Measurements from ENCODE around the gene DUS1L.
A peak's percentile ranks its signal among the peaks of the same experiment; 100 is the strongest.

The DUS1L gene

GRCh38 chr17:82103553-82104451, 38.2 kb upstream of the DUS1L start:
- no CpG with 5 or more reads among the region's 24 CpGs for WGBS (ENCODE audit: extremely low coverage, insufficient coverage, low lambda C conversion rate)
- Histone ChIP-seq H3K27ac (ENCODE audit: low read depth, low read length) (peak overlapping the region; percentile 88), H2BK15ac (replicated peaks; ENCODE audit: low read depth) (no peak overlapping the region), H4K8ac (ENCODE audit: low read depth, low read length) (no peak overlapping the region), H4K5ac (ENCODE audit: low read length) (no peak overlapping the region), H3K23ac (ENCODE audit: low read length) (peak overlapping the region; percentile 33), H3K27me3 (ENCODE audit: insufficient read depth, low read length, poor library complexity) (no peaks in the 10 kb centered on the region), H2BK5ac (ENCODE audit: low read length) (peak overlapping the region; percentile 64), H3K79me2 (ENCODE audit: control insufficient read depth, insufficient read depth, low read length) (peaks cover 7% of the 10 kb centered on the region), H2BK120ac (ENCODE audit: low read depth, low read length) (peak overlapping the region; percentile 28), H3K36me3 (ENCODE audit: control insufficient read depth, insufficient read depth, low read length) (no peaks in the 10 kb centered on the region), H3K79me1 (ENCODE audit: low read length) (peaks cover 2% of the 10 kb centered on the region), H3K4me2 (ENCODE audit: low read length) (peak overlapping the region; percentile 19), H3K4ac (ENCODE audit: low read depth, low read length) (peak overlapping the region; percentile 83), H3K9ac (ENCODE audit: low read length) (peak overlapping the region; percentile 67), H3K4me3 (ENCODE audit: low read length) (no peak overlapping the region), H3K56ac (ENCODE audit: low read length) (peak overlapping the region; percentile 91), H2AK5ac (ENCODE audit: low read length) (peak overlapping the region; percentile 77), H3K4me1 (ENCODE audit: control insufficient read depth, low read depth, low read length) (peaks cover 15% of the 10 kb centered on the region), H3K18ac (ENCODE audit: low read length) (peak overlapping the region; percentile 61)
- peak; percentile 92 for DNase-seq

- H2AK5ac ChIP-seq (ENCODE audit: low read length) = no peak overlapping the region
- no peak overlapping the region for H3K4ac ChIP-seq (ENCODE audit: low read depth, low read length)
- no peak overlapping the region for H4K5ac ChIP-seq (ENCODE audit: low read length)
- no peak overlapping the region for H3K23ac ChIP-seq (ENCODE audit: low read length)
- H4K8ac ChIP-seq (ENCODE audit: low read depth, low read length) = no peak overlapping the region
- peaks cover 2% of the 10 kb centered on the region for H3K79me1 ChIP-seq (ENCODE audit: low read length)
- no peak overlapping the region for H2BK15ac ChIP-seq (replicated peaks; ENCODE audit: low read depth)
- peak overlapping the region; percentile 35 for H3K9ac ChIP-seq (ENCODE audit: low read length)
- peak overlapping the region; percentile 64 for H3K56ac ChIP-seq (ENCODE audit: low read length)
- peaks cover 16% of the 10 kb centered on the region for H3K79me2 ChIP-seq (ENCODE audit: control insufficient read depth, insufficient read depth, low read length)
- no peak overlapping the region for H3K4me3 ChIP-seq (ENCODE audit: low read length)
- H3K27me3 ChIP-seq (ENCODE audit: insufficient read depth, low read length, poor library complexity) = no peaks in the 10 kb centered on the region
- peak; percentile 29 for DNase-seq
- H3K18ac ChIP-seq (ENCODE audit: low read length) = no peak overlapping the region
- H3K4me1 ChIP-seq (ENCODE audit: control insufficient read depth, low read depth, low read length) = peaks cover 15% of the 10 kb centered on the region
- H3K36me3 ChIP-seq (ENCODE audit: control insufficient read depth, insufficient read depth, low read length) = no peaks in the 10 kb centered on the region
- H2BK5ac ChIP-seq (ENCODE audit: low read length) = no peak overlapping the region
- no peak overlapping the region for H2BK120ac ChIP-seq (ENCODE audit: low read depth, low read length)
- H3K4me2 ChIP-seq (ENCODE audit: low read length) = no peak overlapping the region
- no CpG with 5 or more reads among the region's 18 CpGs for WGBS (ENCODE audit: extremely low coverage, insufficient coverage, low lambda C conversion rate)
- no peak overlapping the region for H3K27ac ChIP-seq (ENCODE audit: low read depth, low read length)
Observed at GRCh38 chr17:82101767-82102679, 36.4 kb upstream of the DUS1L start.

GRCh38 chr17:82101301-82101715, 35.7 kb upstream of the DUS1L start:
- Histone ChIP-seq H3K27ac (ENCODE audit: low read depth, low read length) (no peak overlapping the region), H3K4me1 (ENCODE audit: control insufficient read depth, low read depth, low read length) (peaks cover 15% of the 10 kb centered on the region), H3K4me2 (ENCODE audit: low read length) (no peak overlapping the region), H4K8ac (ENCODE audit: low read depth, low read length) (no peak overlapping the region), H3K18ac (ENCODE audit: low read length) (no peak overlapping the region), H3K4ac (ENCODE audit: low read depth, low read length) (no peak overlapping the region), H2AK5ac (ENCODE audit: low read length) (no peak overlapping the region), H3K79me1 (ENCODE audit: low read length) (peaks cover 2% of the 10 kb centered on the region), H2BK15ac (replicated peaks; ENCODE audit: low read depth) (no peak overlapping the region), H3K36me3 (ENCODE audit: control insufficient read depth, insufficient read depth, low read length) (no peaks in the 10 kb centered on the region), H3K9ac (ENCODE audit: low read length) (peak overlapping the region; percentile 17), H3K79me2 (ENCODE audit: control insufficient read depth, insufficient read depth, low read length) (peaks cover 23% of the 10 kb centered on the region), H2BK5ac (ENCODE audit: low read length) (no peak overlapping the region), H3K27me3 (ENCODE audit: insufficient read depth, low read length, poor library complexity) (no peaks in the 10 kb centered on the region), H2BK120ac (ENCODE audit: low read depth, low read length) (no peak overlapping the region), H3K4me3 (ENCODE audit: low read length) (no peak overlapping the region), H3K23ac (ENCODE audit: low read length) (no peak overlapping the region), H3K56ac (ENCODE audit: low read length) (peak overlapping the region; percentile 36), H4K5ac (ENCODE audit: low read length) (no peak overlapping the region)
- no CpG with 5 or more reads among the region's 10 CpGs for WGBS (ENCODE audit: extremely low coverage, insufficient coverage, low lambda C conversion rate)
- DNase-seq = no peak

GRCh38 chr17:82100502-82101298, 35.1 kb upstream of the DUS1L start:
- peaks cover 13% of the 10 kb centered on the region for H3K4me1 ChIP-seq (ENCODE audit: control insufficient read depth, low read depth, low read length)
- H3K9ac ChIP-seq (ENCODE audit: low read length) = peak overlapping the region; percentile 17
- WGBS (ENCODE audit: extremely low coverage, insufficient coverage, low lambda C conversion rate) = no CpG with 5 or more reads among the region's 35 CpGs
- no peak overlapping the region for H2BK5ac ChIP-seq (ENCODE audit: low read length)
- H2AK5ac ChIP-seq (ENCODE audit: low read length) = no peak overlapping the region
- peaks cover 29% of the 10 kb centered on the region for H3K79me2 ChIP-seq (ENCODE audit: control insufficient read depth, insufficient read depth, low read length)
- DNase-seq = no peak
- no peak overlapping the region for H4K8ac ChIP-seq (ENCODE audit: low read depth, low read length)
- no peak overlapping the region for H3K18ac ChIP-seq (ENCODE audit: low read length)
- no peak overlapping the region for H3K23ac ChIP-seq (ENCODE audit: low read length)
- no peak overlapping the region for H3K27ac ChIP-seq (ENCODE audit: low read depth, low read length)
- H2BK15ac ChIP-seq (replicated peaks; ENCODE audit: low read depth) = no peak overlapping the region
- H3K4ac ChIP-seq (ENCODE audit: low read depth, low read length) = no peak overlapping the region
- H3K79me1 ChIP-seq (ENCODE audit: low read length) = peaks cover 2% of the 10 kb centered on the region
- no peaks in the 10 kb centered on the region for H3K27me3 ChIP-seq (ENCODE audit: insufficient read depth, low read length, poor library complexity)
- H3K56ac ChIP-seq (ENCODE audit: low read length) = peak overlapping the region; percentile 53
- no peak overlapping the region for H3K4me3 ChIP-seq (ENCODE audit: low read length)
- no peak overlapping the region for H2BK120ac ChIP-seq (ENCODE audit: low read depth, low read length)
- H3K4me2 ChIP-seq (ENCODE audit: low read length) = no peak overlapping the region
- peaks cover 2% of the 10 kb centered on the region for H3K36me3 ChIP-seq (ENCODE audit: control insufficient read depth, insufficient read depth, low read length)
- H4K5ac ChIP-seq (ENCODE audit: low read length) = no peak overlapping the region

Measured in mesendoderm (in vitro differentiated cells).